SK-N-SH (cell line): Measurements from ENCODE around the gene UCHL1. TPM values are rescaled to one million over a fixed set of nuclear protein-coding genes. Genes with fewer than 3 reads are reported as not detected.

Experiments
- CTCF ChIA-PET: fragments of 300-600, 350-600 bp; formaldehyde crosslinking; extraction: SDS; loops from one replicate; lab custom pipeline; 2021; lab: Yijun Ruan, JAX
- POLR2A ChIA-PET: fragments of 350-600 bp; sonication (Branson Sonifier 250); formaldehyde crosslinking; extraction: SDS; loops from one replicate; lab custom pipeline; 2020; ENCODE audit warnings: antibody characterized with exemption, inconsistent platforms; lab: Yijun Ruan, JAX
- DNase-seq: peaks from one replicate; pipeline ENCODE4 v3.0.0; 2012
- H2AFZ ChIP-seq: fragments of 200-600 bp; sonication (generic); 2 replicates; pipeline ENCODE4 v1.8.1; 2016; ENCODE audit warnings: antibody characterized with exemption, mild to moderate bottlenecking, low read depth
- H3F3A ChIP-seq: fragments of 200-600 bp; sonication (generic); replicated peaks from 2 replicates; pipeline ENCODE3; 2016; ENCODE audit warnings: antibody characterized with exemption, mild to moderate bottlenecking; ENCODE audit not compliant: insufficient read depth
- H3K27ac ChIP-seq, 2 experiments: fragments of 200-500 bp in 1 of 2; fragments of 200-600 bp in 1 of 2; sonication (Bioruptor generic) in 1 of 2; sonication (generic), shearing (Covaris generic) in 1 of 2; 2 replicates each; pipeline versions ENCODE4 v1.5.1 to v1.6.1; 2014 to 2016; ENCODE audit warnings: low read depth in 2 of 2, inconsistent platforms in 1 of 2, low read length in 1 of 2, mild to moderate bottlenecking in 1 of 2, mixed read lengths in 1 of 2
- H3K27me3 ChIP-seq: fragments of 200-600 bp; sonication (generic), shearing (Covaris generic); 2 replicates; pipeline ENCODE4 v1.6.1; 2016; ENCODE audit warnings: mixed run types; ENCODE audit not compliant: insufficient read depth
- H3K36me3 ChIP-seq, 2 experiments: fragments of 200-500 bp in 1 of 2; fragments of 200-600 bp in 1 of 2; sonication (Bioruptor generic) in 1 of 2; sonication (generic) in 1 of 2; replicated peaks in 1 of 2; 2 replicates each; pipeline versions ENCODE3 to v1.5.1; 2014 to 2016; ENCODE audit warnings: low read length in 1 of 2, mild to moderate bottlenecking in 1 of 2; ENCODE audit not compliant: insufficient read depth in 2 of 2, control insufficient read depth in 1 of 2
- H3K4me1 ChIP-seq, 2 experiments: fragments of 200-500 bp in 1 of 2; fragments of 200-600 bp in 1 of 2; sonication (Bioruptor generic) in 1 of 2; sonication (generic), shearing (Covaris generic) in 1 of 2; 2 replicates each; pipeline versions ENCODE4 v1.5.1 to v1.6.1; 2014 to 2016; ENCODE audit warnings: low read depth in 1 of 2, low read length in 1 of 2, mixed run types in 1 of 2; ENCODE audit not compliant: insufficient read depth in 2 of 2, control insufficient read depth in 1 of 2
- H3K4me2 ChIP-seq: fragments of 200-600 bp; sonication (generic), shearing (Covaris generic); 2 replicates; pipeline ENCODE4 v1.6.1; 2017; ENCODE audit warnings: mixed run types
- H3K4me3 ChIP-seq, 2 experiments: fragments of 200-500 bp in 1 of 2; fragments of 200-600 bp in 1 of 2; sonication (Bioruptor generic) in 1 of 2; sonication (generic), shearing (Covaris generic) in 1 of 2; 2 replicates each; pipeline versions ENCODE4 v1.5.1 to v1.8.1; 2014 to 2016; ENCODE audit warnings: low read depth in 2 of 2, inconsistent platforms in 1 of 2, low read length in 1 of 2, mild to moderate bottlenecking in 1 of 2, mixed read lengths in 1 of 2, moderate library complexity in 1 of 2
- H3K79me2 ChIP-seq: fragments of 200-600 bp; sonication (generic); 2 replicates; pipeline ENCODE4 v1.8.1; 2017; ENCODE audit warnings: mild to moderate bottlenecking; ENCODE audit not compliant: insufficient read depth
- H3K9ac ChIP-seq: fragments of 200-600 bp; sonication (generic); 2 replicates; pipeline ENCODE4 v1.6.1; 2017; ENCODE audit warnings: mixed run types
- H3K9me2 ChIP-seq: fragments of 200-600 bp; sonication (generic); 2 replicates; pipeline ENCODE4 v1.6.1; 2017; ENCODE audit warnings: mixed run types
- H3K9me3 ChIP-seq: fragments of 200-600 bp; sonication (generic); 2 replicates; pipeline ENCODE4 v1.6.1; 2017; ENCODE audit warnings: mixed run types, mild to moderate bottlenecking, moderate library complexity
- H4K20me1 ChIP-seq: fragments of 200-600 bp; sonication (generic); 2 replicates; pipeline ENCODE4 v1.6.1; 2017; ENCODE audit warnings: mild to moderate bottlenecking, mixed run types; ENCODE audit not compliant: insufficient read depth
- ELF1 ChIP-seq: IDR thresholded peaks from 2 replicates; pipeline ENCODE4 v1.4.0; 2012
- EP300 ChIP-seq, 2 experiments: IDR thresholded peaks; 2 replicates each; pipeline versions ENCODE4 v1.4.0 to v1.6.1; 2012; ENCODE audit warnings: borderline replicate concordance in 1 of 2, low read depth in 1 of 2, low read length in 1 of 2
- FOSL2 ChIP-seq: IDR thresholded peaks from 2 replicates; pipeline ENCODE4 v1.4.0; 2012; ENCODE audit warnings: low read depth, mild to moderate bottlenecking, moderate library complexity, borderline replicate concordance
- FOXM1 ChIP-seq: IDR thresholded peaks from 2 replicates; pipeline ENCODE4 v1.4.0; 2012; ENCODE audit warnings: low read depth, mild to moderate bottlenecking
- GATA2 ChIP-seq: sonication (generic); formaldehyde crosslinking; IDR thresholded peaks from 2 replicates; pipeline ENCODE4 v1.5.0; 2020; ENCODE audit warnings: mild to moderate bottlenecking, missing genetic modification reagents
- NFIC ChIP-seq: IDR thresholded peaks from 2 replicates; pipeline ENCODE4 v1.4.0; 2012; ENCODE audit warnings: borderline replicate concordance
- POLR2AphosphoS5 ChIP-seq: IDR thresholded peaks from 2 replicates; pipeline ENCODE4 v1.6.1; 2012; ENCODE audit warnings: low read depth, low read length
- SMC3 ChIP-seq: IDR thresholded peaks from 2 replicates; pipeline ENCODE4 v1.6.1; 2012; ENCODE audit warnings: low read depth, low read length, improper control_type of control experiment
- TEAD4 ChIP-seq: IDR thresholded peaks from 2 replicates; pipeline ENCODE4 v1.4.0; 2012; ENCODE audit warnings: mild to moderate bottlenecking, borderline replicate concordance; ENCODE audit not compliant: insufficient read depth
- WGBS: methylation state at CpG from one replicate; pipeline ENCODE4 v1.1.6; 2017; ENCODE audit warnings: low lambda C conversion rate; 5-methylcytosine and 5-hydroxymethylcytosine counted together
- polyA plus RNA-seq, 3 experiments: library from polyadenylated mRNA; depleted of rRNA; stranded (reverse); fragments of >200 nt; gene quantifications; 2 replicates each; pipeline ENCODE4 v1.2.3, GENCODE V29; 2012
- TF ChIP-seq, protein P1 (sequence below): fragments of 150-350 bp; IDR thresholded peaks from 2 replicates; pipeline ENCODE4 v1.6.1; 2017; ENCODE audit warnings: antibody characterized with exemption, low read length, low read depth, borderline replicate concordance
- TF ChIP-seq, protein P2 (sequence below): IDR thresholded peaks from 2 replicates; pipeline ENCODE4 v1.6.1; 2012; ENCODE audit warnings: mild to moderate bottlenecking, low read depth, low read length, moderate library complexity
- TF ChIP-seq, protein P3 (sequence below): IDR thresholded peaks from 2 replicates; pipeline ENCODE4 v1.4.0; 2012; ENCODE audit warnings: low read depth, borderline replicate concordance
- TF ChIP-seq, protein P4 (sequence below): IDR thresholded peaks from 2 replicates; pipeline ENCODE4 v1.4.0; 2012; ENCODE audit warnings: low read depth, borderline replicate concordance

The UCHL1 gene
- polyA plus RNA-seq, 1 of the 3 experiments (the other 2 are of a cell fraction), result 1,518 TPM

DNA sequence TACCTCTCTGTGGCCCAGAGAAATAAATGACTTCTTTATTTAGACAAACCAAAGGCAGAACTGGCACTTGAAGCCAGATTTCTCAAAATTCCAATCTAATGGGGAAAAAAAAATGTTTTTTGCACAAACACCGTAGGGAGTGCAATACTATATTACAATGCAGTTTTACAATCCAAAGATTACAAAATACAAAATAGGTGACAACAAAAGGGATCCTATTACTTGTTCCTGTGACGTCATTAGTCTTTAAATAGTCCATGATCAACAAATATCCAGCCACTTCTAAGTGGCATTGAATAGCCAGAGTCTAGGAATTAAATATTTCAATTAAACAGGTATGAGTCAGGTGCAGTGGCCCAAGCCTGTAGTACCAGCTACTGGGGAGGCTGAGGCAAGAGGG is 39.4 kb upstream of the UCHL1 start:
- Histone ChIP-seq H3K9me3 (no peaks in the 10 kb centered on the region), H4K20me1 (no peaks in the 10 kb centered on the region), H3K27ac (peak overlapping the region in 1 of 2 experiments; percentile 89; a peak in 1 of 4 replicates), H3K79me2 (peaks cover 19% of the 10 kb centered on the region), H3K4me1 (peaks cover 4 to 21% of the 10 kb centered on the region in 2 experiments; a peak in 3 of 4 replicates), H3K4me2 (no peak overlapping the region), H3K4me3 (no peak overlapping the region), H2AFZ (no peak overlapping the region), H3F3A (peaks cover 13% of the 10 kb centered on the region), H3K27me3 (no peaks in the 10 kb centered on the region), H3K36me3 (no peaks in the 10 kb centered on the region), H3K9ac (no peak overlapping the region), H3K9me2 (no peaks in the 10 kb centered on the region)
- WGBS, result 94% methylated on average over 2 of the region's 2 CpGs
- ChIA-PET POLR2A (interaction anchor here (4.3 kb wide), 1 partner anchor 40 kb away, joined by 67 read pairs; the partner anchor contains the start of gene UCHL1), CTCF (interaction anchor here (1.0 to 9.5 kb wide), 6 partner anchors 14 to 376 kb away, joined by 3 to 196 read pairs (median 4); no protein-coding TSS in a partner anchor)
- no peak for DNase-seq
- TF ChIP-seq, protein P1, sequence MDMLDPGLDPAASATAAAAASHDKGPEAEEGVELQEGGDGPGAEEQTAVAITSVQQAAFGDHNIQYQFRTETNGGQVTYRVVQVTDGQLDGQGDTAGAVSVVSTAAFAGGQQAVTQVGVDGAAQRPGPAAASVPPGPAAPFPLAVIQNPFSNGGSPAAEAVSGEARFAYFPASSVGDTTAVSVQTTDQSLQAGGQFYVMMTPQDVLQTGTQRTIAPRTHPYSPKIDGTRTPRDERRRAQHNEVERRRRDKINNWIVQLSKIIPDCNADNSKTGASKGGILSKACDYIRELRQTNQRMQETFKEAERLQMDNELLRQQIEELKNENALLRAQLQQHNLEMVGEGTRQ, result no peak
- no peak for TF ChIP-seq EP300 (IDR thresholded peaks at IDR 0.05; ENCODE audit: borderline replicate concordance in 1 of 2, low read depth in 1 of 2, low read length in 1 of 2)
- no peak for TF ChIP-seq FOXM1
- TF ChIP-seq NFIC, result no peak
- no peak for TF ChIP-seq ELF1
- TF ChIP-seq SMC3, result no peak
- no peak for TF ChIP-seq GATA2 (CRISPR knock-in tag)
- no peak for TF ChIP-seq FOSL2
- TF ChIP-seq, protein P2, sequence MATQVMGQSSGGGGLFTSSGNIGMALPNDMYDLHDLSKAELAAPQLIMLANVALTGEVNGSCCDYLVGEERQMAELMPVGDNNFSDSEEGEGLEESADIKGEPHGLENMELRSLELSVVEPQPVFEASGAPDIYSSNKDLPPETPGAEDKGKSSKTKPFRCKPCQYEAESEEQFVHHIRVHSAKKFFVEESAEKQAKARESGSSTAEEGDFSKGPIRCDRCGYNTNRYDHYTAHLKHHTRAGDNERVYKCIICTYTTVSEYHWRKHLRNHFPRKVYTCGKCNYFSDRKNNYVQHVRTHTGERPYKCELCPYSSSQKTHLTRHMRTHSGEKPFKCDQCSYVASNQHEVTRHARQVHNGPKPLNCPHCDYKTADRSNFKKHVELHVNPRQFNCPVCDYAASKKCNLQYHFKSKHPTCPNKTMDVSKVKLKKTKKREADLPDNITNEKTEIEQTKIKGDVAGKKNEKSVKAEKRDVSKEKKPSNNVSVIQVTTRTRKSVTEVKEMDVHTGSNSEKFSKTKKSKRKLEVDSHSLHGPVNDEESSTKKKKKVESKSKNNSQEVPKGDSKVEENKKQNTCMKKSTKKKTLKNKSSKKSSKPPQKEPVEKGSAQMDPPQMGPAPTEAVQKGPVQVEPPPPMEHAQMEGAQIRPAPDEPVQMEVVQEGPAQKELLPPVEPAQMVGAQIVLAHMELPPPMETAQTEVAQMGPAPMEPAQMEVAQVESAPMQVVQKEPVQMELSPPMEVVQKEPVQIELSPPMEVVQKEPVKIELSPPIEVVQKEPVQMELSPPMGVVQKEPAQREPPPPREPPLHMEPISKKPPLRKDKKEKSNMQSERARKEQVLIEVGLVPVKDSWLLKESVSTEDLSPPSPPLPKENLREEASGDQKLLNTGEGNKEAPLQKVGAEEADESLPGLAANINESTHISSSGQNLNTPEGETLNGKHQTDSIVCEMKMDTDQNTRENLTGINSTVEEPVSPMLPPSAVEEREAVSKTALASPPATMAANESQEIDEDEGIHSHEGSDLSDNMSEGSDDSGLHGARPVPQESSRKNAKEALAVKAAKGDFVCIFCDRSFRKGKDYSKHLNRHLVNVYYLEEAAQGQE, result no peak
- TF ChIP-seq, protein P3, sequence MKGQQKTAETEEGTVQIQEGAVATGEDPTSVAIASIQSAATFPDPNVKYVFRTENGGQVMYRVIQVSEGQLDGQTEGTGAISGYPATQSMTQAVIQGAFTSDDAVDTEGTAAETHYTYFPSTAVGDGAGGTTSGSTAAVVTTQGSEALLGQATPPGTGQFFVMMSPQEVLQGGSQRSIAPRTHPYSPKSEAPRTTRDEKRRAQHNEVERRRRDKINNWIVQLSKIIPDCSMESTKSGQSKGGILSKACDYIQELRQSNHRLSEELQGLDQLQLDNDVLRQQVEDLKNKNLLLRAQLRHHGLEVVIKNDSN, result no peak
- no peak for TF ChIP-seq TEAD4
- TF ChIP-seq POLR2AphosphoS5, result no peak
- TF ChIP-seq, protein P4, sequence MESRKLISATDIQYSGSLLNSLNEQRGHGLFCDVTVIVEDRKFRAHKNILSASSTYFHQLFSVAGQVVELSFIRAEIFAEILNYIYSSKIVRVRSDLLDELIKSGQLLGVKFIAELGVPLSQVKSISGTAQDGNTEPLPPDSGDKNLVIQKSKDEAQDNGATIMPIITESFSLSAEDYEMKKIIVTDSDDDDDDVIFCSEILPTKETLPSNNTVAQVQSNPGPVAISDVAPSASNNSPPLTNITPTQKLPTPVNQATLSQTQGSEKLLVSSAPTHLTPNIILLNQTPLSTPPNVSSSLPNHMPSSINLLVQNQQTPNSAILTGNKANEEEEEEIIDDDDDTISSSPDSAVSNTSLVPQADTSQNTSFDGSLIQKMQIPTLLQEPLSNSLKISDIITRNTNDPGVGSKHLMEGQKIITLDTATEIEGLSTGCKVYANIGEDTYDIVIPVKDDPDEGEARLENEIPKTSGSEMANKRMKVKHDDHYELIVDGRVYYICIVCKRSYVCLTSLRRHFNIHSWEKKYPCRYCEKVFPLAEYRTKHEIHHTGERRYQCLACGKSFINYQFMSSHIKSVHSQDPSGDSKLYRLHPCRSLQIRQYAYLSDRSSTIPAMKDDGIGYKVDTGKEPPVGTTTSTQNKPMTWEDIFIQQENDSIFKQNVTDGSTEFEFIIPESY, result no peak
